DND-41 (cell line): Measurements from ENCODE around the gene GABBR2.

Source experiments
- ATAC-seq: fragments of 200-7000 bp; cut with Tn5 transposase; 3 replicates; pipeline ENCODE4 v1.9.1; 2021; ENCODE audit warnings: low read depth; ENCODE audit not compliant: insufficient read depth
- DNase-seq: peaks from one replicate; pipeline ENCODE4 v3.0.0-alpha.2; 2020
- H2AFZ ChIP-seq: 2 replicates; pipeline ENCODE4 v1.6.0; 2012; ENCODE audit warnings: low read depth, low read length
- H3K27ac ChIP-seq: 2 replicates; pipeline ENCODE4 v1.5.1; 2012; ENCODE audit warnings: low read length, inconsistent platforms
- H3K27me3 ChIP-seq: fragments of 200-600 bp; sonication (generic); 2 replicates; pipeline ENCODE4 v1.6.0; 2012; ENCODE audit warnings: low read length, mild to moderate bottlenecking, inconsistent platforms; ENCODE audit not compliant: insufficient read depth, poor library complexity
- H3K36me3 ChIP-seq: 2 replicates; pipeline ENCODE4 v1.5.1; 2012; ENCODE audit warnings: low read length, inconsistent platforms; ENCODE audit not compliant: insufficient read depth
- H3K4me1 ChIP-seq: 2 replicates; pipeline ENCODE4 v1.5.1; 2012; ENCODE audit warnings: mild to moderate bottlenecking, low read length; ENCODE audit not compliant: insufficient read depth
- H3K4me2 ChIP-seq: 2 replicates; pipeline ENCODE4 v1.6.0; 2012; ENCODE audit warnings: mild to moderate bottlenecking, moderate library complexity, low read length, inconsistent platforms; ENCODE audit not compliant: insufficient read depth
- H3K4me3 ChIP-seq, 2 experiments: fragments of 200-600 bp in 1 of 2; shearing (Covaris generic) in 1 of 2; 2 replicates each; pipeline ENCODE4 v1.5.1; 2012 to 2016; ENCODE audit warnings: inconsistent platforms in 2 of 2, low read length in 2 of 2, mild to moderate bottlenecking in 2 of 2, low read depth in 1 of 2, moderate library complexity in 1 of 2
- H3K79me2 ChIP-seq: 2 replicates; pipeline ENCODE4 v1.6.0; 2012; ENCODE audit warnings: low read length, inconsistent platforms; ENCODE audit not compliant: insufficient read depth
- H3K9ac ChIP-seq: 2 replicates; pipeline ENCODE4 v1.6.0; 2012; ENCODE audit warnings: low read depth, mild to moderate bottlenecking, inconsistent platforms, low read length, moderate library complexity
- H3K9me3 ChIP-seq: 2 replicates; pipeline ENCODE4 v1.5.1; 2012; ENCODE audit warnings: low read length, moderate library complexity, mild to moderate bottlenecking, inconsistent platforms; ENCODE audit not compliant: insufficient read depth, severe bottlenecking
- H4K20me1 ChIP-seq: 2 replicates; pipeline ENCODE4 v1.6.0; 2012; ENCODE audit warnings: low read length; ENCODE audit not compliant: insufficient read depth
- EZH2 ChIP-seq: IDR thresholded peaks from 3 replicates; pipeline ENCODE4 v1.6.1; 2012; ENCODE audit warnings: borderline replicate concordance, low read depth, mild to moderate bottlenecking, moderate library complexity, low read length, inconsistent platforms; ENCODE audit not compliant: severe bottlenecking
- TF ChIP-seq, protein P1 (sequence below): IDR thresholded peaks from 2 replicates; pipeline ENCODE4 v1.5.1; 2012; ENCODE audit warnings: borderline replicate concordance, low read length, moderate library complexity, mild to moderate bottlenecking; ENCODE audit not compliant: poor library complexity, severe bottlenecking; ENCODE audit errors: extremely low read depth

Gene GABBR2

DNA sequence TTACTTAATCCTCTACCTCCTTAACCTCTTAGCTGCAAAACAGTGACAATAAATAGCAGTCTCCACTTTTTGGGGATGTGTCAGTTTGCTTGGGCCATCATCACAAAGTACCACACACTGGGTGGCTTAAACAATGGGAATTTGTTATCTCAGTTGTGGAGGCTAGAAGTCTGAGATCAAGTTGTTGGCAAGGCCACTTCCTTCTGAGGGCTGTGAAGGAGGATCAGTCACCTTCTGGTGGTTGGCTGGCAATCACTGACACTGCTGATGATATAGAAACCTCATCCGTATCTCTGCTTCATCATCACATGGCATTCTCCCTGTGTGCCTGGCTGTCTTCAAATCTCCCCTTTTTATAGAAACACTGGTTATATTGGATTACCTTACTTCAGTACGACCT, 266.2 kb downstream of the GABBR2 start:
- Histone ChIP-seq H3K36me3 (no peaks in the 10 kb centered on the region), H3K4me3 (no peak overlapping the region), H3K9ac (no peak overlapping the region), H3K4me1 (no peaks in the 10 kb centered on the region), H3K27me3 (peaks cover 15% of the 10 kb centered on the region), H4K20me1 (no peaks in the 10 kb centered on the region), H3K79me2 (no peaks in the 10 kb centered on the region), H3K27ac (no peak overlapping the region), H2AFZ (no peak overlapping the region), H3K4me2 (no peak overlapping the region), H3K9me3 (no peaks in the 10 kb centered on the region)
- TF ChIP-seq EZH2 = no peak
- TF ChIP-seq, protein P1, sequence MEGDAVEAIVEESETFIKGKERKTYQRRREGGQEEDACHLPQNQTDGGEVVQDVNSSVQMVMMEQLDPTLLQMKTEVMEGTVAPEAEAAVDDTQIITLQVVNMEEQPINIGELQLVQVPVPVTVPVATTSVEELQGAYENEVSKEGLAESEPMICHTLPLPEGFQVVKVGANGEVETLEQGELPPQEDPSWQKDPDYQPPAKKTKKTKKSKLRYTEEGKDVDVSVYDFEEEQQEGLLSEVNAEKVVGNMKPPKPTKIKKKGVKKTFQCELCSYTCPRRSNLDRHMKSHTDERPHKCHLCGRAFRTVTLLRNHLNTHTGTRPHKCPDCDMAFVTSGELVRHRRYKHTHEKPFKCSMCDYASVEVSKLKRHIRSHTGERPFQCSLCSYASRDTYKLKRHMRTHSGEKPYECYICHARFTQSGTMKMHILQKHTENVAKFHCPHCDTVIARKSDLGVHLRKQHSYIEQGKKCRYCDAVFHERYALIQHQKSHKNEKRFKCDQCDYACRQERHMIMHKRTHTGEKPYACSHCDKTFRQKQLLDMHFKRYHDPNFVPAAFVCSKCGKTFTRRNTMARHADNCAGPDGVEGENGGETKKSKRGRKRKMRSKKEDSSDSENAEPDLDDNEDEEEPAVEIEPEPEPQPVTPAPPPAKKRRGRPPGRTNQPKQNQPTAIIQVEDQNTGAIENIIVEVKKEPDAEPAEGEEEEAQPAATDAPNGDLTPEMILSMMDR = no peak
- DNase-seq = no peak
- no peak for ATAC-seq

DNA sequence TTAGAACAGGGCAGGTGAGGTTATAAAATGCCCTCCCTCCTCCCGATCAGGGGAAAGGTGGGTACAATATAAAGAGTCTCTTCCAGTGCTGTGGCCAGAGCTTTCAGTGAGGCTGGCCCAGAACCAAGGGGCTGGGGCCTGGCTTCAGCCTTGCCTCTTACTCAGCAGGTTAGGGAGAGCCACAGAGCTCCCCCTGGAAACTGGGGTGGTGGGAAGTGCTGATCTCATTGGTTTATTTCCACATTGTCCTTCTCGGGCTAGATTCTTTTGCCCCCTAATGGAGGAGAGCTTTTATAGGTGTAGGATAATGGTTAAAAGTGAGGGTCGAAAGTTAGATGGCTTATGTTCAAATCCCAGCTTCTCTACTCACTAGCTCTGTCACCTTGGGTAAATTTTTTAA, 266.6 kb downstream of the GABBR2 start:
- no peaks in the 10 kb centered on the region for H4K20me1 ChIP-seq
- H3K27ac ChIP-seq = no peak overlapping the region
- no peak overlapping the region for H3K9ac ChIP-seq
- no peak overlapping the region for H2AFZ ChIP-seq
- ATAC-seq (no peak), DNase-seq (no peak)
- no peaks in the 10 kb centered on the region for H3K9me3 ChIP-seq
- no peak overlapping the region for H3K4me3 ChIP-seq
- H3K36me3 ChIP-seq = no peaks in the 10 kb centered on the region
- H3K27me3 ChIP-seq = peaks cover 15% of the 10 kb centered on the region
- H3K4me1 ChIP-seq = no peaks in the 10 kb centered on the region
- TF ChIP-seq EZH2 = no peak
- H3K79me2 ChIP-seq = no peaks in the 10 kb centered on the region
- no peak overlapping the region for H3K4me2 ChIP-seq

DNA sequence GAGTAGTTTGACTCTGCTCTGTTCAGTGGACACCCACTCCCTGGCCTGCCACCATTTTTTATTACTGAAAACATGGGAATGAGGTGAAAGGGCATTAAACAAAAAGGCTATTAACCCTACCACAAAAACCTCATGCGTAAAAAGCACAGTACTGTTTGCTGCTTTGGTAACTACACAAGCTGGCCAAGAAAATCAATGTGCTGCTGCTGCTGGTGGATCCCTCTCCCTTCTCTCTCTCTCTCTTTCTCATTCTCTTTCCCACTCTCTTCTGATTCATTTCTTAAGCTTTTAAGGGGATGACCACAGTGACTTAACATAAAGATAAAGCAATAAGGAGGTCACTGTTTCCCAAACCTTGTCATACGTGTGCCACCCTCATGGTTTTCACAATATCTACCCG, 270.1 kb downstream of the GABBR2 start:
- no peak overlapping the region for H3K9ac ChIP-seq
- no peak for TF ChIP-seq EZH2
- TF ChIP-seq, protein P1 = no peak
- no peaks in the 10 kb centered on the region for H3K9me3 ChIP-seq
- no peak overlapping the region for H3K27ac ChIP-seq
- H3K27me3 ChIP-seq = peaks cover 13% of the 10 kb centered on the region
- ATAC-seq = no peak
- no peaks in the 10 kb centered on the region for H3K4me1 ChIP-seq
- H2AFZ ChIP-seq = no peak overlapping the region
- H3K4me3 ChIP-seq = no peak overlapping the region
- H4K20me1 ChIP-seq = no peaks in the 10 kb centered on the region
- H3K36me3 ChIP-seq = no peaks in the 10 kb centered on the region
- DNase-seq = no peak
- no peaks in the 10 kb centered on the region for H3K79me2 ChIP-seq
- H3K4me2 ChIP-seq = no peak overlapping the region

DNA sequence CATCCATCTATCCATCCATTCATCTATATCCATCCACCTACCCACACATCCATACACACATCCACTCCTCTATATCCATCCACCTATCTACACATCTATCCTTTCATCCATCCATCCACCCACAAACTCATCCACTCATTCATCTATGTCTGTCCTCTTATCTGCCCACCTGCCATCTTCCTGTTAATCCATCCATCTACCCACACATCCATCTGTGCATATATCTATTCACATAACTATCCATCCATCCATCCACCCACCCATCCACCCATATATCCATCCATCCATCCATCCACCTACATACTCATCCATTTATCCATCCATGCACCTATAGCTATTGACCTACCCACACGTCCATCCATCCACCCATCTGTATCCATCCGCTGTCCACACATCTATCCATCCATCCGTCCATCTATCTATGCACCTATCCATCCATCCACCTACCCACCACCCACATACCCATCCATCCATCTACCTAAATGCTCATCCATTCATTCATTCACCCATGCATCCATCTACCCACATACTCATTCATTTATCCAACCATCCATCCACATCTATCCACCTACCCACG, 271.2 kb downstream of the GABBR2 start:
- H3K4me2 ChIP-seq = no peak overlapping the region
- H3K4me1 ChIP-seq = no peaks in the 10 kb centered on the region
- no peaks in the 10 kb centered on the region for H4K20me1 ChIP-seq
- no peak overlapping the region for H3K4me3 ChIP-seq
- H3K9ac ChIP-seq = no peak overlapping the region
- no peaks in the 10 kb centered on the region for H3K36me3 ChIP-seq
- no peak overlapping the region for H2AFZ ChIP-seq
- DNase-seq (no peak), ATAC-seq (no peak)
- no peaks in the 10 kb centered on the region for H3K9me3 ChIP-seq
- no peak overlapping the region for H3K27ac ChIP-seq
- H3K79me2 ChIP-seq = no peaks in the 10 kb centered on the region
- peaks cover 7% of the 10 kb centered on the region for H3K27me3 ChIP-seq
- TF ChIP-seq, protein P1 = no peak
- no peak for TF ChIP-seq EZH2
